Epithelial cell of esophagus (primary cell): ENCODE results near the gene TENM3.

Experiments
- DNase-seq: peaks from one replicate; pipeline ENCODE4 v3.0.0; 2010; ENCODE audit warnings: low read depth
- H3K4me3 ChIP-seq: 2 replicates; pipeline ENCODE4 v1.5.1; 2011; ENCODE audit warnings: mild to moderate bottlenecking, low read length, control low read depth
- TF ChIP-seq, protein P1 (sequence below): IDR thresholded peaks from 2 replicates; pipeline ENCODE4 v1.5.1; 2011; ENCODE audit warnings: low read depth, mild to moderate bottlenecking, low read length, control low read depth, inconsistent platforms; ENCODE audit not compliant: insufficient read depth; ENCODE audit errors: missing control alignments

The TENM3 gene

DNA sequence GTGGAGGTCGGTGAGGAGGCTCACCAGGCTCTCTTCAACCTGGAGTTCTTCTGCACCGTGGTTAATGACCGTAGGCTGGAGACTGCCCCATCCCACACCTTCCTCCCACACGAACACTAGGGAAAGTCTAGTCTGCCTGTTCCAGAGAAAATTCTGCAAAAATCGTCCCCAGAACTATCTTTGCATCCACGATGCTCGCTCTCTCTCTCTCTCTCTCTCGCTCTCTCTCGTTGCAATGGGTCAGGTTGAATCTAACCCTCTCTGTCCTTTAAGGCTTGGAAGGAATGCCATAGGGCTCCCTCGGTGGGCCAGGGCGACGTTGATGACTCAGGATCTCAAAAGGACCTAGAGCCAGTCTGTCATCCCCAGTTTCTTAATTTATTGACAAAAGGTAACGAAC lies 562.5 kb downstream of the TENM3 start:
- TF ChIP-seq, protein P1, sequence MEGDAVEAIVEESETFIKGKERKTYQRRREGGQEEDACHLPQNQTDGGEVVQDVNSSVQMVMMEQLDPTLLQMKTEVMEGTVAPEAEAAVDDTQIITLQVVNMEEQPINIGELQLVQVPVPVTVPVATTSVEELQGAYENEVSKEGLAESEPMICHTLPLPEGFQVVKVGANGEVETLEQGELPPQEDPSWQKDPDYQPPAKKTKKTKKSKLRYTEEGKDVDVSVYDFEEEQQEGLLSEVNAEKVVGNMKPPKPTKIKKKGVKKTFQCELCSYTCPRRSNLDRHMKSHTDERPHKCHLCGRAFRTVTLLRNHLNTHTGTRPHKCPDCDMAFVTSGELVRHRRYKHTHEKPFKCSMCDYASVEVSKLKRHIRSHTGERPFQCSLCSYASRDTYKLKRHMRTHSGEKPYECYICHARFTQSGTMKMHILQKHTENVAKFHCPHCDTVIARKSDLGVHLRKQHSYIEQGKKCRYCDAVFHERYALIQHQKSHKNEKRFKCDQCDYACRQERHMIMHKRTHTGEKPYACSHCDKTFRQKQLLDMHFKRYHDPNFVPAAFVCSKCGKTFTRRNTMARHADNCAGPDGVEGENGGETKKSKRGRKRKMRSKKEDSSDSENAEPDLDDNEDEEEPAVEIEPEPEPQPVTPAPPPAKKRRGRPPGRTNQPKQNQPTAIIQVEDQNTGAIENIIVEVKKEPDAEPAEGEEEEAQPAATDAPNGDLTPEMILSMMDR = no peak
- DNase-seq = no peak
- H3K4me3 ChIP-seq = no peak overlapping the region

DNA sequence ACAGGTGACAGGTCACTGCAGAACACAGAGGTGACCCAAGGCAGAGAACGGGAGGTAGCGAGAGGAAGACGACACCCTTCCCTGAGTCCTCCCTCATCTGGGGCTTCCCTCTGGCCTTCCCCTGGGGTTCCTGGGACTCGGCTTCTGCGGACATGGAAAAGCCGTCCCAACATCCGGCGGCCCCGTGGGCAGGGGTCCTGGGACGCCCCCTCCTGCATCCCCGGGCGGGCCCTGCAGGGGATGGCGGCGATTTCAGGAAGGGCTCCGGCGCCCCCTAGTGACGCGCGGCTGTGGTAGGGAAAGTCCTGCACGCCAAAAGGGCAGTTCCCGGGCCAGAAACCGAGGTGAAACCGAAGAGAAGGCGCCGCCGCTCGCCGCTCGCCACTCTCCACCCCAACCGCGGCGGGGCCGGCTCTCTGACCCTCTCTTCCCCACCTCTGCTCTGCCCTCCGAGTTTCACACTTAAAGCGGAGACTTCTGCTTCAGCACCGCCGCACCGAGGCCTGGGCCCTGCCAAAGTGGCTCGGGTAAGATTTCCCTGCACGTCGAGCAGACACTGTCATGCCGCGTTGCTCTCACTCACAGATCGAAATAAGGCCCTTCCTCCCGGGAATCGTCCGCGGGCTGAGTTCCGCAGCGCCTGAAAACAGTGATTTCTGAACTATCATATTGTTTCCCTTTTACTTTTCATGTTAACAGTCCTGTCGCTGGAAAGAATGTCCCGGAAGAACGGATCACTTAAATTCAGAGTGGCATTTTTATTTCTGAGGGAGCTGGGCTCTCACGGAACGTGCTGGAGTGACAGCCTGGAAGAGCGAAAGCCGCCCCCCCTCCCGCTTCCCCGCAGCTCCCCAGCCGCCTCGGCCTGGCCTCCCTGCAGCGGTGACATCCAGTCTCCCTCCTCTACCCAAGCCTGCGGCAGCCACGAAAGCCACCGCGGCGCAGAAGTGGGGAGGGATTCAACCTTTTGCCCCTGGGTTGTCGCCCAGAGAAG lies 563.4 kb downstream of the TENM3 start:
- peak; percentile 60 for DNase-seq
- H3K4me3 ChIP-seq = peak overlapping the region; percentile 31
- TF ChIP-seq, protein P1 = peak; percentile 79

DNA sequence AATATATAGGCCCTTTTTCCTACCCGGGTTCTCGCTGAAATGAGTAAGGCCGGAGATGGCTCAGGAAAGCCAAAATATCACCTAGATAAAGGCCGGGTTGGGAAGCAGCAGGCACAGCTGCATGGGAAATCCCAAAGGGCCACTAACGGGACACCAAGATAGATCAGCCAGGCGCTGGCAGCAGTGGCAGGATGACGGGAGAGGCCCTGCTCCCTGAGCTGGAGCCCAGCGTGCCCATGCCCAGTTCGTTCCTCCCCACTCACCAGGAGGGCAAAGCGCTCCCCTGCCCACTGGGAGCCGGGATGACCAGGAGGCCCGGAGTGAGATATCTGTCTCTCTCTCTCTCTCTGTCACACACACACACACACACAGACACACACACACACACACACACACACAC lies 564.1 kb downstream of the TENM3 start:
- no peak for DNase-seq
- H3K4me3 ChIP-seq = no peak overlapping the region
- TF ChIP-seq, protein P1 = no peak

DNA sequence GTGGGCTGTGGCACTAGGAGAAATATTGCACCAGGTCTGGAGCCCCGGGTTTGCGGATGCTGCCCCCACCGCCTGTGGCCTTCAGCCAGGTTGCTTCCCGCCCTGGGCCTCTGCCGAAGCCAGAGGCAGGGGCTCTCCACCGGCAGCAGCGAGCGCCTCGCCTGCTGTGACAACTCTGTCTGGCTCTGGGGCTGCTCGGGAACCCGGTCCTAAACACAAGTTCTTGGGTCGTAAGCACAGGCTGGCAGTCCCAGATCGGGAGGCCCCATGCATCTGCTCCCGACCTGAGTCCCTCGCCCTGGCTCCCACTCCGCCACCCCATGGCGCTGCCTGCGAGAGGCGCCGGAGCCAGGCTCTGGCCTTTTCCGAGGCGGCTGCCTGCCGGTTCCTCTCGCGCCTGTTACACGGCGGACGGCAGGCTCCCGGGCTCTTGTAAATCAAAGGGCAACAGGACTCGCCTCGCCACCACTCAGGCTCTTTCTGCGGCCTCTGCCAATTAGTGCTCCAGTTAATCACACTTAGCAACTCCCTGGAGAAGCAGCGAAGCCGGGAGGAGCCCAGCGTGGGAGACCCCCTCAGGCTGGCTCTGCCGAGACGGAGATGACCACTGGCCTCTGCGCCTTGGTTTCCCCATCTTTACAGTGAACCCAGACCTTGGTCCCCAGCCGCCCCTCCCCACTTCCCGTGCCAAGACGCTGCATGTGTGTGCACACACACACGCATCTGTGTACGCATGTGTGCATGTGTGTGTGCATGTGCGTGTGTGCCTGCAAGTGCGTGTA lies 564.8 kb downstream of the TENM3 start:
- no peak for DNase-seq
- H3K4me3 ChIP-seq = no peak overlapping the region
- TF ChIP-seq, protein P1 = no peak

DNA sequence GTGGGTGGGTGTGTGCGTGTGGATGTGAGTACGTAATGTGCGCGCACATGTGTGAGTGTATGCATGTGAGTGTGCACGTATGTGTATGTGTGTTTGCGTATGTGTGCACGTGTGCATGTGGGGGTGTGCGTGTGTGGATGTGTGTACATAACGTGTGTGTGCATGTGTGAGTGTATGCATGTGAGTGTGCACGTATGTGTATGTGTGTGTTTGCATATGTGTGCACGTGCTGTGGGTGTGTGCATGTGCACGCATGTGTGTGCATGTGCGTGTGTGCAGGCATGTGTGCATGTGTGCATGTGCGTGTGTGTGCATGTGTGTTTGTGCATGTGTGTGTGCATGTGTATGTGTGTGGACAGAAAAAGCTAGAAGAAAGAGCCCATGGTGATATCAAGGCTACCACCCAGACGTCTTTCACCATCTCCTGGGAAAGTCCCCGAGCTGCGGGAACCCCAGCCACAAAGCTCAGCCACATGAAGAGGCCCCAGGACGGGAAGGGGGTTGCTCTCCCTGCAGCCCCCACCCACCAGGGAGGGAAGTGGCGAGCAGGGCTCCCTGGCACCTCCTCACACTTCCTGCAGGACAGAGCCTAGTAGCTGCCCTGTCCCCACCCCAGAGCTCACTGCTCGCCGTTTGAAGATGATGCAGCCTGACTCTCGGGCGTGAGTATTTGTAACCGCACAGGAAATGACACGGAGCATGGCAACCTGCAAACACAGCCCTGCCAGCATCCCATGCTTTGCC lies 565.6 kb downstream of the TENM3 start:
- no peak overlapping the region for H3K4me3 ChIP-seq
- TF ChIP-seq, protein P1 = no peak
- DNase-seq = peak; percentile 60

DNA sequence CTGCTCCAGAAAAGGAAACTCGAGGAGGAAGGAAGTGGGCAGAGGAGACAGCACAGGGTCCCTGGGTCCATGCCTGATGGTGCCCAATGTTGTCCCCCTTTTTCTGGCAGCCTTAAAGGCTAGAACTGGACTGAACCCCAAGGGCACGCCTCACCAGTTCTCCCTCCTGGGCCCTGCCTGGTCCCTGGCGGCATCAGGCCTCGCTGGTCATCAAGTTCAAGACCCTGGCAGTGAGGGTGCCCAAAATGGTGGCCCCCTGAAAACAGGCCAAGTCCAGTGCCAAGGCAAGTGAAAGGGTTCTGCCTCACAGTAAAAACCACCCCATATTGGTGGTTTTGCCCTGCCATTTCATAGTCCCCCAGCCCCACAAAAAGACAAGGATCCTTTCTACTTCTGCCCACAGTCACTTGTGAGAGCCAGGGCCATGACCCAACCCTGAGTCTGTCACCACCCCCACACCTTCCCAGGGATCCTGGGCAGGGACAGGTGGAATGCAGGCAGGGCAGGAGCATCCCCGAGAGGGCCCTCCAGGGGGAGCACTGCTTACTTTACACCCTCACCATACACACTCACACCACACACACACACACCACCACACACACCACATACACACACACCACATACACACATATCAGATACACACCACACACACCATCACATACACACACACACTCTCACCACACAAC lies 566.4 kb downstream of the TENM3 start:
- peak; percentile 27 for DNase-seq
- H3K4me3 ChIP-seq = no peak overlapping the region
- TF ChIP-seq, protein P1 = no peak
